Measurements from ENCODE around the gene CCL17.

DNA sequence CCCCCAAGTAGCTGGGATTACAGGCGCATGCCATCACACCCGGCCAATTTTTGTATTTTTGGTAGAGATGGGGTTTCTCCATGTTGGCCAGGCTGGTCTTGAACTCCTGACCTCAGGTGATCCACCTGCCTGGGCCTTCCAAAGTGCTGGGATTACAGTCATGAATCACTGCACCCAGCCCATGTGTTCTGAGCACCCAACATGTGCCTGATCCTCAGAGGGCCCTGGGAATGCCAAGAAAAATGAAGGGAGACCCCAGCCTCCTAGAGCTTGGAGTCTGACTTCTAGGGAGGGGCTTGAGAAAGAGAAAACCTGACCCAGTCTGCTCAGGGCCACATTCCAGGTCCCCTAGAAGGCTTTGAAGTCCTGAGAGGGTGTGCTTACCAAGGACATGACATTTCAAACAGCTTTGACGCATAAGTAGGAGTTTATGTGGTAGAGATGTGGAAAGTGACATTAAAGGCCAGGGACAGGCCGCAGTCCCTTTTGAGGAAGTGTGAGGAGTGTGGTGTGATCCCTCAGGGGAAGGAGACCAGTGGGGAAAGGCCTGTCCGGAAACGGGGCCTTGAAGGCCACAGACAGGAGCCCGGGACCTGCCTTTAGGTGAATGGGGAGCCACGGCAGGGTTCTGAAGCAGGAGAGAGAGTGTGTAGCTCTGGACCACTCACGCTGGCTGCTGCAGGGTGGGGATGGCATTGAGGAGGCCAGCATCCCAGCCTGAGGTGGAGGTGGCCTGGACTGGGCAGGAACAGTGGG lies 47.1 kb upstream of the CCL17 start:
- TF ChIP-seq, protein P1, sequence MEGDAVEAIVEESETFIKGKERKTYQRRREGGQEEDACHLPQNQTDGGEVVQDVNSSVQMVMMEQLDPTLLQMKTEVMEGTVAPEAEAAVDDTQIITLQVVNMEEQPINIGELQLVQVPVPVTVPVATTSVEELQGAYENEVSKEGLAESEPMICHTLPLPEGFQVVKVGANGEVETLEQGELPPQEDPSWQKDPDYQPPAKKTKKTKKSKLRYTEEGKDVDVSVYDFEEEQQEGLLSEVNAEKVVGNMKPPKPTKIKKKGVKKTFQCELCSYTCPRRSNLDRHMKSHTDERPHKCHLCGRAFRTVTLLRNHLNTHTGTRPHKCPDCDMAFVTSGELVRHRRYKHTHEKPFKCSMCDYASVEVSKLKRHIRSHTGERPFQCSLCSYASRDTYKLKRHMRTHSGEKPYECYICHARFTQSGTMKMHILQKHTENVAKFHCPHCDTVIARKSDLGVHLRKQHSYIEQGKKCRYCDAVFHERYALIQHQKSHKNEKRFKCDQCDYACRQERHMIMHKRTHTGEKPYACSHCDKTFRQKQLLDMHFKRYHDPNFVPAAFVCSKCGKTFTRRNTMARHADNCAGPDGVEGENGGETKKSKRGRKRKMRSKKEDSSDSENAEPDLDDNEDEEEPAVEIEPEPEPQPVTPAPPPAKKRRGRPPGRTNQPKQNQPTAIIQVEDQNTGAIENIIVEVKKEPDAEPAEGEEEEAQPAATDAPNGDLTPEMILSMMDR (conservative IDR thresholded peaks at IDR 0.05): no peak
- no peak for TF ChIP-seq ZFX (IDR thresholded peaks at IDR 0.05)

Data from C4-2B (cell line).